Heart left ventricle (tissue), 13 donors: Measurements from ENCODE around the gene CEP112.

Experiments
- POLR2A ChIP-seq, 2 donors: fragments of 450-650 bp; IDR thresholded peaks; one replicate each; pipeline ENCODE4 v1.6.1; 2017; ENCODE audit warnings: antibody characterized with exemption in 2 of 2, mild to moderate bottlenecking in 2 of 2, moderate library complexity in 2 of 2
- TF ChIP-seq, protein P1 (sequence below), 12 donors: fragments of 200-600 bp; sonication (generic) in 4 of 12; IDR thresholded peaks; one replicate each; pipeline versions ENCODE4 v1.5.0 to v1.8.0; 2018 to 2022; ENCODE audit warnings: antibody characterized with exemption in 12 of 12, mild to moderate bottlenecking in 5 of 12
- donor health status: ischemic (EF 13 %, LVEDD 7.1; RV severe dilation, severe dysfunction).
- donor health status: DM: no; HTN: yes; CAD: no.
- donor health status: DM: no; HTN: no; CAD: no.
- donor health status: ischemic (EF 25% LVEDD 6.9; RV normal size, moderate dysfunction).
- donor health status: ischemic (EF 25% LVEDD 5.7; RV mildly dilated, moderate dysfunction).
- donor health status: ischemic (EF 35%, LVEDD 5.7; RV mildly dilated, moderate dysfunction).
- donor health status: nonischemic (EF 11% LVEDD 7.7; RV severe dilation, severe dysfunction).
- donor health status: DM: yes; HTN: yes; CAD: no.
- donor health status: PGD.
- donor health status: ischemic (EF 29% LVEDD 5.4; RV normal size, mild dysfunction).
- donor health status: nonischemic (EF 23%, LVEDD 6.1; RV moderate dilation, normal function).

DNA sequence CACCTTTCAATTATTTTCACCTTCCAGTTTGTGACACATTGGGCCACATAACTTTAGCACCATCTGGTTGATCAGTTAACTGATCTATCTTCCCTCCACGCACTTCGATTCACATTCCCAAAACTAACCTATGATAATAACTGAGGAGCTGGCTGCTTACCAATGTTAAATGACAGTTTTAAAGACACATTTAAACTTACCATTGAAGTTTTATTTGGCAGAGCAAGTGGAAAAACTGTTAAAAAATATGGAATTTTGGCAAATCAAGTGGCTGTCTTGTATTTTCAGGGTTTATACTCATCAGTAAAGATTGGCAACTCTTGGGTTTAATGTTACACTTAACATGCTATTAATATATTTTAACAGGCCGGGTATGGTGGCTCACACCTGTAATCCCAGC is 42.7 kb upstream of the CEP112 start:
- TF ChIP-seq, protein P1, sequence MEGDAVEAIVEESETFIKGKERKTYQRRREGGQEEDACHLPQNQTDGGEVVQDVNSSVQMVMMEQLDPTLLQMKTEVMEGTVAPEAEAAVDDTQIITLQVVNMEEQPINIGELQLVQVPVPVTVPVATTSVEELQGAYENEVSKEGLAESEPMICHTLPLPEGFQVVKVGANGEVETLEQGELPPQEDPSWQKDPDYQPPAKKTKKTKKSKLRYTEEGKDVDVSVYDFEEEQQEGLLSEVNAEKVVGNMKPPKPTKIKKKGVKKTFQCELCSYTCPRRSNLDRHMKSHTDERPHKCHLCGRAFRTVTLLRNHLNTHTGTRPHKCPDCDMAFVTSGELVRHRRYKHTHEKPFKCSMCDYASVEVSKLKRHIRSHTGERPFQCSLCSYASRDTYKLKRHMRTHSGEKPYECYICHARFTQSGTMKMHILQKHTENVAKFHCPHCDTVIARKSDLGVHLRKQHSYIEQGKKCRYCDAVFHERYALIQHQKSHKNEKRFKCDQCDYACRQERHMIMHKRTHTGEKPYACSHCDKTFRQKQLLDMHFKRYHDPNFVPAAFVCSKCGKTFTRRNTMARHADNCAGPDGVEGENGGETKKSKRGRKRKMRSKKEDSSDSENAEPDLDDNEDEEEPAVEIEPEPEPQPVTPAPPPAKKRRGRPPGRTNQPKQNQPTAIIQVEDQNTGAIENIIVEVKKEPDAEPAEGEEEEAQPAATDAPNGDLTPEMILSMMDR (IDR thresholded peaks at IDR 0.05): no peak
- no peak for TF ChIP-seq POLR2A (IDR thresholded peaks at IDR 0.05)
